ENCODE results near the gene RPS6KA5.
"Not testable (repeated sequence)": the region's sequence is repeated elsewhere in the genome, so short reads cannot be mapped to it uniquely, and the experiment has no call there.

The RPS6KA5 gene

GRCh38 chr14:90980636-90981035, 79.8 kb downstream of the RPS6KA5 start:
- not testable (repeated sequence) for DNase-seq

DNA sequence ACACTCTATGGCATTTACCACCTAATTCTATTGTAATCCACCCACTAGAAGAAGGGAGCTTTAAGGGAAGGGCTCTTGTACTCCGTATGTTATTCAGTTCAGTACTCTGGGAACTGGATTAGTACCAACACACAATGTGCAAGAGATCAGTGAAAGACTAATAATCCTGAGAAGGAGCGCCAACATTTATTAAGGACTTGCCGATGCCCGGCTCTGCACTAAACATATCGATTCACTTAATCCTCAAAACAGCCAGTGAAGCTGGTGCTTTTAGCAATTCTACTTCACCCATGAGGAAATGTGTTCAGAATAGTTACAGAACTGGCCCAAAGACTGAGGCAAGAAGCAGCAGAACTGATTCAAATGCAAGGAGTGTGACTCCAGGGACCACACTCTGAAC, 80.9 kb downstream of the RPS6KA5 start:
- DNase-seq: peak; percentile 20

- DNase-seq: no peak
These were observed 84.3 kb downstream of the RPS6KA5 start for GRCh38 chr14:90976101-90976500.

- no peak for DNase-seq
These were observed 88.8 kb downstream of the RPS6KA5 start for GRCh38 chr14:90971687-90972086.

DNA sequence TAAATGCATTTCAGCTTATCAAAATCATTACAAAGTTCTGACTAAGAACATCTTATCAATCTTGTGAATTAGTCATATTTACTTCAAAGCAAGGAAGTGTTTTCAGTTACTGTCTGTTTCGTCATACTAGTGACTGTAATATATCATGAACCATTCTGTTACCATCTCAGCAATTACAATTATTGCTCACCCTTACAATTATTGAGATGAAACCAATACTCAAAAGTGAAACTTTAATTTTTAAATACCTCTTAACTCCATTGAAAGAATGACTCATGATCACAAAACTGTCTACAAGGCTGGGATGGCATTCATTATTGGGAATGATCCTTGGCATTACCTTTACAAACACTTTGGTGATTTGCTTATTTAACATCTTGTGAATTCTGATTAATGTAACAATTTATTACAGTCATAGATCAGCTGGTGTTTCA, 90.3 kb downstream of the RPS6KA5 start:
- no peak for DNase-seq

DNA sequence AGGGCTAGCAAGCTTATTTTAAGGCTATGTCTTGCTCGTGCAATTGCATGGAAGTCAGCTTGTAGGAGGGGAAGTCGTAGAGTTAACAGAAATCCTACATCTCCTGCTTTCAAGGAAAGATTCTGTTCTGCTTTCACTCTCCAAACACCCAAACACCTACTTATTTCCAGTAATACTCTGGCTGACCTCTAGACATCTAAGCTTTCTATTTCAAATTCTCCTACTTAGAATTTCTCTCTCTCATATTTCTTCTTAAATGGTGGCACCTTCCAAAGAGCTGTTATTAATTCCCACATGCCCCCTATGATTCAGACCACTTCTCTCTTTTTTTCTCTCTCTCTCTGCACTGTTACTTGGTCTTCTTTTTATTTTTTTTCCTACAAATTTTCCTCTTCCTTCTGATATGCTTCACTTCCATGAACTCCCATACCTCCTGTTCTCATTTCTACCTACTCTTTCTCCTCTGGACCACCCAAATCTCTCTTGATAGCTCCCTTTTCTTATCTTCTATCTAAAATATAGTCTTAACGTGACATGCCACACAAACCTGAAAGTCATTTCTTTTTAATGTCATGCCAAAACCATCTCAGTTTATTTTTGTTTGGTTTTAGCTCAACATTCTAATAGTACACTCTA, 90.8 kb downstream of the RPS6KA5 start:
- DNase-seq: peak; percentile 27

DNA sequence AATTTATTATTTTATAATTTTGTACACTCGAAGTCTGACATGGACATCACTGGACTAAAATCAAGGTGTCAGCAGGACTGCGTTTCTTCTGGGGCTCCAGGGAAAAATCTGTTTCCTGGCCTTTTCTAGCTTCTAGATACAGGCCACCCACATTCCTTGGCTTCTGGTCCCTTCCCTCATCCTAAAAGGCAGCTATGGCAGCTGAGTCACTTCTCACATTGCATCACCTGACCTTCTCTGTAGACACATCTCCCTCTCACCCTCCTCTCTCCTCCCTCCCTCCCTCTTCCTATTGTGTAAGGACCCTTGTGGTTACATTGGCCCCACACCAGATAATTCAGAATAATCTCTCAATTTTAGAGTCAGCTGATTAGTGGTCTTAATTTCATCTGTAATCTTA, 92.4 kb downstream of the RPS6KA5 start:
- DNase-seq: no peak

DNA sequence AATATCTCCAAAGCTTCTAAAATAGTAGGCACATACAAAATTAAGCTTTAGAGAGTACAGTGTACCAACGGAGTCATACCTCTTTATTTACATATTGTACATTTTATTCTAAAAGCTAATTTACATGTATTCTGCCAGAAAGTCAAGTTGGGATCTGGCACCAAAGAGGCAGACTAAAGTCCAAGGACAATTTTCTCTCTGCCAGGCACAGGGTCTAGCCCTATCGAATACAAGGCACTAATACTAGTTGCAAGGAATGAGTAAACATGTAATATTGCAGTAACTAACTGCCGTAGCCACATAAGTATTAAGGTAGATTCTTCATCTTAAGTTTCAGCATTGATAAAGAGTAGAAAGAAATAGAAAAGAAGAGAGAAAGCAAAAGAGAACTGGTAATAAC, 93.9 kb downstream of the RPS6KA5 start:
- DNase-seq: no peak

DNA sequence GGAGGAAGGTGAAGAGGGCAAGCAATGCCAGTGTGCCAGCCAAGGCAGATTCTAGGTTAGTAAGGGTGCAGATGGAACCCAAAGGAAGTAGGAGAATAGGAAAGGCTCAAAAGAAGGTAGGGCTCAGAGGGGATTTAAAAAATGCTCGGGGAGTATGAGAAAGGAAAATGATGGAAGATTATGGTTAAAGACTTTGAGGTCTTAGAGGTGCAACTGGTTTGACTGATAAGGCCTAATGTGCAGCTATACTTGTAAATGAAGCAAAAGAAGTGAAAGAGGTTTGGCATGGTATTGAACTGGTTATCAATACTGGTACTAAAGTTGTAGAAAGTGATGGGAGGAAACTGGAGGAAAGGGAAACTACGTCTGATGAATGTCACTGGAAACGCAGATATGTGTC, 94.7 kb downstream of the RPS6KA5 start:
- no peak for DNase-seq

- DNase-seq: no peak
These were observed 97.1 kb downstream of the RPS6KA5 start for GRCh38 chr14:90963343-90963742.

DNA sequence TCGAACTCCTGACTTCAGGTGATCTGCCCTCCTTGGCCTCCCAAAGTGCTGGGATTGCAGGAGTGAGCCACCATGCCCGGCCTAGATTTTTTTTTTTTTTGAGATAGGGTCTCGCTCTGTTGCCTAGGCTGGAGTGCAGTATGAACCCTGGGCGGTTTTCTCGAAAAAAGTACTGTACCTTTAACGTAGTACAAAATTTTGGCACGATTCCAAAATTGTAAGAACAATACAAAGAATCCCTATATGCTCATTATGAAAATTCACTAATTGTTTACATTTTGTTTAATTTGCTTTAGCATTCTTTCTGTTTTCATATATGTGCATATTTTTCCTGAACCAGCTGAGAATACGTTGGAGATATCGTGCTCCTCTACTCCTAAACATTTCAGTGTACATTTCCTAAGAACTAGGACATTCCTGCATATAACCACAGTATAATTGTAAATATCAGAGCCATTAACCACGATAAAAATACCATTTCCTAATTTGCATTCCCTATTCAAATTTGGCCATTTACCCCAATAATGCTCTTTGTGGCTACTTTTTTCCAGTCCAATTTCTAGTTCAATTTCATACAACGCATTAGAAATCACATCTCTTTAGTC, 97.8 kb downstream of the RPS6KA5 start:
- DNase-seq: no peak

DNA sequence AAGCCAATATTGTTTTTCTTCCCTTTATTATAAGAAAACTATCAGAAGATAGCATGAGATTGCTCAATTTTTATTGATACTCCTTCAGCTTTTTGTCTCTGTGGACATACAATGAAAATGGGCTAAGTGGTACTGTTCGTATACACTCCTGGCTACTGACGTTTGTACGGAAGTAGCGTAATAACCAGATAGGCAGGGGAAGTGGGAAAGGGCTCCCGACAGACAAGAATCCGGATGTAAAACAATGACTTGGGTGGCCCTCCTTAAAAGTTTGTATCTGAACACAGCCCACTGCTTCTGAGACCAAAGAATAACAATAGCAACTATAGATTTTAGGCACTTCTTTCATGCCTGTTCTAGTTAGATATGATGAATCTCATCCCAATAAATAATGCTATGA, 99.6 kb downstream of the RPS6KA5 start:
- no peak for DNase-seq

- DNase-seq: no peak
These were observed 101.1 kb downstream of the RPS6KA5 start for GRCh38 chr14:90959344-90959743.

GRCh38 chr14:90956273-90956672, 104.2 kb downstream of the RPS6KA5 start:
- DNase-seq: no peak

GRCh38 chr14:90953643-90954042, 106.8 kb downstream of the RPS6KA5 start:
- DNase-seq: not testable (repeated sequence)

- DNase-seq: no peak
These were observed 117.1 kb downstream of the RPS6KA5 start for GRCh38 chr14:90943367-90943766.

GRCh38 chr14:90942511-90942910, 117.9 kb downstream of the RPS6KA5 start:
- no peak for DNase-seq

- no peak for DNase-seq
These were observed 118.7 kb downstream of the RPS6KA5 start for GRCh38 chr14:90941706-90942105.

DNA sequence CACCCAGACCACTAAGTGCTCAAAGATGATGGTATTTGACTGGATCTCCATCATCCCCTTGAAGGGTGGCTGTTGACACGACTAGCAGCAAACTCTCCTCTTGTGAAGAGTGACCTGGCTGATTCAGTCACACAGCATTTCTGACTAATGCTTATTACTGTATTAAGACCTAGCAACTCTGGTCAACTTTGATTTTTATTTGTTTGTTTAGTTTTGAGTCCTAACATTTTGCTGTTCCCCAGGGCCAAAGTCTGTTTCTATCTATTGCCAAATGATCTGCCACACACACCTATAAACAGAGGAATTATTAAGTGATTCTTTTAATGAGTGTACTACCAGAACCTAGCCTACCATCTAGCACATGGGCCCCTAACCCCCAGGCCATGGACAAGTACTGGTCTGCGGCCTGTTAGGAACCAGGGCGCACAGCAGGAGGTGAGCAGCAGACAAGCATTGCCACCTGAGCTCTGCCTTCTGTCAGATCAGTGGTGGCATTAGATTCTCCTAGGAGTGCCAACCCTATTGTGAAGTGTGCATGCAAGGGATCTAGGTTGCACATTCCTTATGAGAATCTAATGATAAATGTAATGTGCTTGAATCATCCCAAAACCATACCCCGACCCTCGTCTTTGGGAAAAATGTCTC, 120.0 kb downstream of the RPS6KA5 start:
- DNase-seq: no peak

DNA sequence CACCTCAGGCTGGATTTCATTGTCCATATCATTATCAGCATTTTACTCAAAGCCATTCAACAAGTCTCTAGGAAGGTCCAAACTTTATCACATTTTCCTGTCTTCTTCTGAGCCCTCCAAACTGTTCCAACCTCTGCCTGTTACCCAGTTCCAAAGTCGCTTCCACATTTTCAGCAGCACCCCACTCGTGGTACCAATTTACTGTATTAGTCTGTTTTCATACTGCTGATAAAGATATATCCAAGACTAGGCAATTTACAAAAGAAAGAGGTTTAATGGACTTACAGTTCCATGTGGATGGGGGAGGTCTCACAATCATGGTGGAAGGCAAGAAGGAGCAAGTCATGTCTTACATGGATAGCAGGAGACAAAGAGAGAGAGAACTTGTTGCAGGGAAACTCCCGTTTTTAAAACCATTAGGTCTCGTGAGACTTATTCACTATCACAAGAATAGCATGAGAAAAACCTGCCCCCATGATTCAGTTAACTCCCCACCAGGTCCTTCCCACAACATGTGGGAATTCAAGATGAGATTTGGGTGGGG, 121.1 kb downstream of the RPS6KA5 start:
- not testable (repeated sequence) for DNase-seq

DNA sequence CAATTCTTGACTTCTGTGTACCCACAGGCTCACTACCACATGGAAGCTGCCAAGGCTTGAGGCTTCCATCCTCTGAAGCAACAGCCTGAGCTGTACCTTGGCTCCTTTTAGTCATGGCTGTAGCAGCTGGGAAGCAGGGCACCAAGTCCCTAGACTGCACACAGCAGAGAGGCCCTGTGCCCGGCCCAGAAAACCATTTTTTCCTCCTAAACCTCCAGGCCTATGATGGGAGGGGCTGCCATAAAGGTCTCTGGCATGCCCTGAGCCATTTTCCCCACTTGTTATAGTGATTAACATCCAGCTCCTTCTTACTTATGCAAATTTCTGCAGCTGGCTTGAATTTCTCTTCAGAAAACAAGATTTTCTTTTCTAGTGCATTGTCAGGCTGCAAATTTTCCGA, 121.8 kb downstream of the RPS6KA5 start:
- no peak for DNase-seq

- no peak for DNase-seq
These were observed 123.5 kb downstream of the RPS6KA5 start for GRCh38 chr14:90936757-90937440.

DNA sequence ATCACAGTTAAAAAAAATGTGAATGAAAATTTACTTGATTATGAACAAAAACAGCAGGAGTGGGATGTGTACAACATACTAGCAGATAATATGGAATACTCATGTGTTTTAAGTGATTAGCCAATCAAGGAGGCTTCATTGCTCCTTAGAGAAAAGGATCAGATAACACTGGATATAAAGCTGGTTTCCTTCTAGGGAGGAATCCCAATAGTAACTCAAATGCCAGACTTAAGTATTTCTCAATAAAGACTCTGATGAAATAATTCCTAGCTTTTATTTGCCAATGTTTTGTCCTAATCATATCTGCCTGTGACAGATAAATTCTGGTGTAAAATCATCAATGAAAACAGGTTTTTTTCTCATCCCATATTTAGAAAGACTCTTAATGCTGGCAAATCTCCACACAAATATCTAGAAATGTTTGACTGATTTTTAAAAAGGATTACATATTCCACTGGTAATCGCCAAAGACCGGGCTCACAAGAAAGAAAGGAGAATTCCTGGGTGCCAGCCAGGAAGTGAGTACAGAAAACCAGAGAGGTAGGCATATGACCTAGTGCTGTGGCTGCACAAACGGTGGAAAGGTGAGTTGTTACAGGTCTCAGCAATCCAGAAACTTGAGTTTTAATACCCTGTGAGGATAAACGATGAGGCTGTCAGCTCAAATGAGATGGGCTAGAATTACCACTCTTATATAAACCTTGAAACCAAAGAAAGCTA, 135.7 kb downstream of the RPS6KA5 start:
- DNase-seq: no peak

Data from eye (tissue), 1 donor.